ENCODE measurements around the gene DPY19L3.
A peak's percentile ranks its signal among the peaks of the same experiment; 100 is the strongest.
"Not testable (repeated sequence)": the region's sequence is repeated elsewhere in the genome, so short reads cannot be mapped to it uniquely, and the experiment has no call there.

DPY19L3 gene

DNA sequence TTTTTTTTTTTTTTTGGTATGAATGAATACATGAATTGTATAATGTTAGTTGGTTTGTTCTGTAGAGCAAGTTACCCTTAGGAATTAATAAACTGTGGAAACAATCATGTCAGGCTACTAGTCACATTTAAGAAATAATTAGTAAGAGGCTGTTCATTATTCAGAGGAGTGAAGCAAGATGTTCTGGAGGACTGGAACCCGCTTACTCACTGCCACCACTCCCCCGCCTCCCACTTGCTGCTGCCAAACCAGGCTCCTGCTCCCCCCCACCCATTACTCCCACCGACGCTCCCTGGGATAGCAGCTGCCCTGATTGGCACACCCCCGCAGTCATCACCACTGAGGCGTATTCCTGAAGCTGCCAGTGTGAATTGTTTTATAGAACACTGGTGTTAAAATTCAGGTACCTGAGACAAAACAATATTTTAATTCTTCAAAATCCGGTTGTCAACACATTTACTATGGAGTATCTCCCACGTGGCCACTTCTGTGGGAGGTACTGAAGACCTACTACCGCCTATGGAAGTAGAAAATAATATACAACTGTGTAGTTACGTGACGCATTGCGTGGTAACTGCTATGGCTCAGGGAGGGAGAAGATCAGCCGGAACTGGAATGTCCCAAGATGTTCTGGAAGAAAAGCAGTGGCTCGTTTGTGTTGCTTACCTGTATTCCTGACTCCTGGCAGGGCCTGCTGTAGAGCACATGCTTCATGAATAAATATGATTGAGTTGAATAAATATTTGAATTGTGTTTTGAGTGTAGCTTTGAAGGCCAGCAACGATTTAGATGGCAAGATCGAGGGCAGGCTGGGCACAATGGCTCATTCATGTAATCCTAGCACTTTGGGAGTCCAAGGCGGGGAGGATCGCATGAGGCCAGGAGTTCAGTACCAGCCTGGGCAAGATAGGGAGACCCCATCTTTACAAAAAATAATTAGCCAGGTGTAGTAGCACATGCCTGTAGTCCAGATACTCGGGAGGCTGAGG lies 1.7 kb downstream of the DPY19L3 start:
- Mint-ChIP-seq H3K4me1 (peaks cover 12% of the 10 kb centered on the region), H3K36me3 (peaks cover 24% of the 10 kb centered on the region), H3K9me3 (no peaks in the 10 kb centered on the region), H3K4me3 (peak overlapping the region; percentile 76), H3K27ac (peak overlapping the region; percentile 93)
- ATAC-seq (no peak), DNase-seq (ENCODE audit: low spot score in 2 of 2) (no peak)

- no peak overlapping the region for H3K27ac Mint-ChIP-seq
- no peak overlapping the region for H3K4me3 Mint-ChIP-seq
- H3K9me3 Mint-ChIP-seq: no peaks in the 10 kb centered on the region
- ATAC-seq (no peak), DNase-seq (ENCODE audit: low spot score in 2 of 2) (no peak)
- H3K36me3 Mint-ChIP-seq: peaks cover 33% of the 10 kb centered on the region
- peaks cover 6% of the 10 kb centered on the region for H3K4me1 Mint-ChIP-seq
These were observed 9.7 kb downstream of the DPY19L3 start for GRCh38 chr19:32415246-32415645.

DNA sequence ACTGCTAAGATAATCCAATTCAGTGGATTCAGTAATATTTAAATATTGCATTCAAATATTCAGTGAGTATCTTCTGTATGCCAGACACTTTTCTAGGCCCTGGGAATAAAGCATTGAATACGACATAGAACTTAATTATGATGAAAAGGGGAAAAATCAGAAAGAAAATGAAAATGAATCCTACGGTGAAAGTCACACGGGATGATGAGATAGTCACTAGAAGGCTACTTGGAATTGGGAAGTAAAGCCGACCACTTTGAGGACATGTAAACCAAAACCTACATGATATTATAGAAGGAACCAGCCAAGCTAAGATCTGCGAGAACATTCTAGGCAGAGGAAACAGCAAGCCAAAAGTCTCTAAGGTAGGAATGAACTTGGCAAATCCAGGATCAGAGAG lies 10.1 kb downstream of the DPY19L3 start:
- no peak overlapping the region for H3K4me3 Mint-ChIP-seq
- DNase-seq (ENCODE audit: low spot score in 2 of 2) (no peak), ATAC-seq (no peak)
- no peaks in the 10 kb centered on the region for H3K9me3 Mint-ChIP-seq
- H3K27ac Mint-ChIP-seq: no peak overlapping the region
- H3K4me1 Mint-ChIP-seq: peaks cover 6% of the 10 kb centered on the region
- peaks cover 30% of the 10 kb centered on the region for H3K36me3 Mint-ChIP-seq

GRCh38 chr19:32416749-32417456 lies 11.3 kb downstream of the DPY19L3 start:
- ATAC-seq (no peak), DNase-seq (ENCODE audit: low spot score in 2 of 2) (no peak)
- H3K9me3 Mint-ChIP-seq: no peaks in the 10 kb centered on the region
- H3K36me3 Mint-ChIP-seq: peaks cover 18% of the 10 kb centered on the region
- H3K4me3 Mint-ChIP-seq: no peak overlapping the region
- H3K4me1 Mint-ChIP-seq: peaks cover 9% of the 10 kb centered on the region
- H3K27ac Mint-ChIP-seq: no peak overlapping the region

DNA sequence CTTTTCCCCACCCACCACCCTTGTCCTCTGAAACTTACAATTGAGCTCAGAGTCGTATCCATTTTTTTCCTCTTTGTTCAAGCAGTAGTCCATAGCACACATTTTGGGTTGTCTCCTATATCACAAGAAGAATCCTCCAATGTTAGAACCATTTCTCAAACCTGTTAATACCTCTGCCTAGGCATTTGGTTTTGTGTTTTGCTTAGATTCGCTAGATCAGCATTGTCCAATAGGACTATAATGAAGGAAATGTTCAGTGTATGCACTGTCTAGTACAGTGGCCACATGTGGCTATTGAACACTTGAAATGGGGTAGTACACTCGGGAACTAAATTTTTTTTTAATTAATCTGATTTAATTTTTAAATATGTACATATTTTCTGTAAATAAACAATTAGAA lies 12.6 kb downstream of the DPY19L3 start:
- DNase-seq (ENCODE audit: low spot score in 2 of 2): no peak
- no peak overlapping the region for H3K27ac Mint-ChIP-seq
- H3K4me3 Mint-ChIP-seq: no peak overlapping the region
- H3K36me3 Mint-ChIP-seq: peaks cover 5% of the 10 kb centered on the region
- no peak for ATAC-seq
- H3K4me1 Mint-ChIP-seq: peaks cover 14% of the 10 kb centered on the region
- no peaks in the 10 kb centered on the region for H3K9me3 Mint-ChIP-seq

- Mint-ChIP-seq H3K4me1 (peaks cover 9% of the 10 kb centered on the region), H3K27ac (peak overlapping the region; percentile 1), H3K36me3 (no peaks in the 10 kb centered on the region), H3K4me3 (no peak overlapping the region), H3K9me3 (no peaks in the 10 kb centered on the region)
- DNase-seq (ENCODE audit: low spot score in 2 of 2) (no peak), ATAC-seq (no peak)
These were observed 16.2 kb downstream of the DPY19L3 start for GRCh38 chr19:32421589-32422361.

DNA sequence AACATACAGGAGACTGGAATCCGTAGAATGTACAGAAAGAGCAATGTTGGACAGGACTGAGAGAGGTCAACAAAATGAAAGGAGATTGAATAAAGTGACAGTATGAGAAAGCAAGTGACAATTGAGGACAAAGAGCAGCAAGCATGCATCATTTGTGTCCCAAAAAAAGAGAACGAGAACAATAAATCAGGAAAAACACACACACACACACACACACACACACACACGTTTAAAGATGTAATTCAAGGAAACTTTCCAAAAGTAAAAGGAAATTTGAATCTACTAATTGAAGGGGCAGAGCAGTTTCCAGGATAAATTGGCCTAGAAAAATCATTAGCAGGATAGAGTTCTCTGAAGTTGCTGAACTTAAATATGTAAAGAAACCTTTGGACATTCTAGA lies 16.9 kb downstream of the DPY19L3 start:
- no peak overlapping the region for H3K4me3 Mint-ChIP-seq
- peaks cover 9% of the 10 kb centered on the region for H3K4me1 Mint-ChIP-seq
- peak overlapping the region; percentile 1 for H3K27ac Mint-ChIP-seq
- no peaks in the 10 kb centered on the region for H3K9me3 Mint-ChIP-seq
- ATAC-seq (no peak), DNase-seq (ENCODE audit: low spot score in 2 of 2) (no peak)
- H3K36me3 Mint-ChIP-seq: no peaks in the 10 kb centered on the region

GRCh38 chr19:32423944-32424343 lies 18.4 kb downstream of the DPY19L3 start:
- H3K36me3 Mint-ChIP-seq; H3K4me1 Mint-ChIP-seq; ATAC-seq; H3K27ac Mint-ChIP-seq; H3K9me3 Mint-ChIP-seq; H3K4me3 Mint-ChIP-seq; DNase-seq (ENCODE audit: low spot score in 2 of 2): not testable (repeated sequence)

GRCh38 chr19:32427536-32427935 lies 22.0 kb downstream of the DPY19L3 start:
- no peaks in the 10 kb centered on the region for H3K9me3 Mint-ChIP-seq
- no peak overlapping the region for H3K27ac Mint-ChIP-seq
- ATAC-seq (no peak), DNase-seq (ENCODE audit: low spot score in 2 of 2) (no peak)
- H3K4me1 Mint-ChIP-seq: no peaks in the 10 kb centered on the region
- no peaks in the 10 kb centered on the region for H3K36me3 Mint-ChIP-seq
- H3K4me3 Mint-ChIP-seq: no peak overlapping the region

DNA sequence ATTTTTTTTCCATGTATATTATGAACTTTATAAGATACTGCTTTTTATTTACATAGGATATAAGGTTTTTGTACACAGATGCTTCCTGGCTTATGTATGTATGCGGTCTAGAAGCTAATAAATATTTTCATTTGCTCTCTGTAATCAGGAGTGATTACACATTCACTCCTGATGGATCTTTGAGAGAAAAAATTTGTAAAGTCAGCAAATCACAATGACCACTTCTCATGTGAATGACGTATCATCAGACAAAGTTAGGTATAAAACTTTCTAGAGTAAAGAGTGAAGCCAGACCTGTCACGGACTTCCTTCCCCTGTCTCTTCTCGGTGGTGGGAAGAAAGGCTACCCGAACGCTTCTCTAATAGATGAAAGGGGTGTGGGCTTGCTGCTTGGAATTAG lies 31.1 kb downstream of the DPY19L3 start:
- no peaks in the 10 kb centered on the region for H3K9me3 Mint-ChIP-seq
- no peaks in the 10 kb centered on the region for H3K36me3 Mint-ChIP-seq
- ATAC-seq: no peak
- no peaks in the 10 kb centered on the region for H3K4me1 Mint-ChIP-seq
- DNase-seq (ENCODE audit: low spot score in 2 of 2): no peak
- no peak overlapping the region for H3K4me3 Mint-ChIP-seq
- no peak overlapping the region for H3K27ac Mint-ChIP-seq

- ATAC-seq (no peak), DNase-seq (ENCODE audit: low spot score in 2 of 2) (no peak)
- H3K4me3 Mint-ChIP-seq: no peak overlapping the region
- H3K36me3 Mint-ChIP-seq: no peaks in the 10 kb centered on the region
- H3K27ac Mint-ChIP-seq: no peak overlapping the region
- H3K9me3 Mint-ChIP-seq: no peaks in the 10 kb centered on the region
- no peaks in the 10 kb centered on the region for H3K4me1 Mint-ChIP-seq
These were observed 31.5 kb downstream of the DPY19L3 start for GRCh38 chr19:32437096-32437495.

- Mint-ChIP-seq H3K4me1 (no peaks in the 10 kb centered on the region), H3K27ac (no peak overlapping the region), H3K9me3 (no peaks in the 10 kb centered on the region), H3K36me3 (no peaks in the 10 kb centered on the region), H3K4me3 (no peak overlapping the region)
- no peak for DNase-seq (ENCODE audit: low spot score in 2 of 2)
- ATAC-seq: no peak
These were observed 33.2 kb downstream of the DPY19L3 start for GRCh38 chr19:32438751-32439150.

- H3K4me1 Mint-ChIP-seq: no peaks in the 10 kb centered on the region
- DNase-seq (ENCODE audit: low spot score in 2 of 2) (no peak), ATAC-seq (no peak)
- H3K4me3 Mint-ChIP-seq: no peak overlapping the region
- no peak overlapping the region for H3K27ac Mint-ChIP-seq
- no peaks in the 10 kb centered on the region for H3K9me3 Mint-ChIP-seq
- no peaks in the 10 kb centered on the region for H3K36me3 Mint-ChIP-seq
These were observed 37.1 kb downstream of the DPY19L3 start for GRCh38 chr19:32442650-32443049.

GRCh38 chr19:32447534-32447933 lies 42.0 kb downstream of the DPY19L3 start:
- H3K36me3 Mint-ChIP-seq; H3K9me3 Mint-ChIP-seq; DNase-seq (ENCODE audit: low spot score in 2 of 2); H3K4me3 Mint-ChIP-seq; ATAC-seq; H3K27ac Mint-ChIP-seq: not testable (repeated sequence)
- H3K4me1 Mint-ChIP-seq: peaks cover 11% of the 10 kb centered on the region

GRCh38 chr19:32448026-32448425 lies 42.5 kb downstream of the DPY19L3 start:
- no peaks in the 10 kb centered on the region for H3K9me3 Mint-ChIP-seq
- H3K4me1 Mint-ChIP-seq: peaks cover 11% of the 10 kb centered on the region
- DNase-seq (ENCODE audit: low spot score in 2 of 2) (no peak), ATAC-seq (no peak)
- H3K36me3 Mint-ChIP-seq: no peaks in the 10 kb centered on the region
- H3K27ac Mint-ChIP-seq: no peak overlapping the region
- no peak overlapping the region for H3K4me3 Mint-ChIP-seq
